ENCODE measurements around the gene TSNAXIP1. TPM values are rescaled to one million over a fixed set of nuclear protein-coding genes. Genes with fewer than 3 reads are reported as not detected.

Gene TSNAXIP1
- total and polyA plus RNA-seq, 2 experiments from 2014 or later: 0.97 to 2.4 TPM

DNA sequence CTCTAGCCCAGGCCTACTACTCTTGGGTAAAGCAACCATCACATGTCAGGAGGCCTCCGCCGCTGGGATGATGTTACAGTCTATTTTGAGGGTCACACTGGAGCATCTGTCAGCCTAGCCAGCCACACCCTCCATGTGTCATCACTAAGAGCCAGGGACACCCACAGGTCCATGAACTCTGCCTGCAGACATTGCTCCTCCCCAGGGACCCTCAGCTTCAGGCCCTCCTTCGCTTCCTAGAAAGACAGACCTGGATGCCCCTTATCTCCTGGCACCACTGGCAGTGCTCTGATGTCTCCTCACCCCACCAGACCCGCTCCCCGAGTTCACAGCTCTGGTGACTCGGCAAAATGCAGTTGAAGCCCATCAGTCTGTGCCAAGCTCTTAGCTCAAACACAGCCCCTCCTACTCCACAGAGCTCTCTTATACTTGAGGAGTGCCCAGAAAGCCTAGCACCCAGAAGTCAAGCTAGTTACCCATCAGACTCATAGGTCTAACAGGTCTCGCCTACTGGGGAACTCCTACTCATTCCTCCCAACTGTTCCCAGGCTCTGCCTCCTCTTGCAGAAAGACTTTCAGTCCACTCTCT is 6.3 kb upstream of the TSNAXIP1 start:
- DNase-seq (ENCODE audit: low spot score) (no peak), ATAC-seq (no peak)
- Histone ChIP-seq H3K27ac (ENCODE audit: low read depth) (no peak overlapping the region), H3K27me3 (ENCODE audit: insufficient read depth) (no peaks in the 10 kb centered on the region), H3K4me3 (no peak overlapping the region), H3F3A (replicated peaks; ENCODE audit: low read depth) (no peaks in the 10 kb centered on the region), H3K79me2 (replicated peaks; ENCODE audit: insufficient read depth) (peaks cover 55% of the 10 kb centered on the region), H2AFZ (no peak overlapping the region), H3K4me2 (no peak overlapping the region), H4K20me1 (replicated peaks; ENCODE audit: insufficient read depth) (peaks cover 24% of the 10 kb centered on the region; the same call in 1 of the 2 replicates), H3K4me1 (ENCODE audit: insufficient read depth) (peaks cover 5% of the 10 kb centered on the region), H3K9me2 (ENCODE audit: insufficient read depth) (no peaks in the 10 kb centered on the region), H3K36me3 (ENCODE audit: insufficient read depth) (peaks cover 7% of the 10 kb centered on the region; the same call in 1 of the 2 replicates)
- H3K9me3 Mint-ChIP-seq: no peaks in the 10 kb centered on the region
- H3K27me3 Mint-ChIP-seq (ENCODE audit: insufficient read depth, low read depth, poor library complexity): no peaks in the 10 kb centered on the region
- TF ChIP-seq JUNB (IDR thresholded peaks at IDR 0.05; ENCODE audit: unreplicated experiment): no peak
- no peak for TF ChIP-seq NANOG (IDR thresholded peaks at IDR 0.05; ENCODE audit: borderline replicate concordance)
- TF ChIP-seq, protein P1, sequence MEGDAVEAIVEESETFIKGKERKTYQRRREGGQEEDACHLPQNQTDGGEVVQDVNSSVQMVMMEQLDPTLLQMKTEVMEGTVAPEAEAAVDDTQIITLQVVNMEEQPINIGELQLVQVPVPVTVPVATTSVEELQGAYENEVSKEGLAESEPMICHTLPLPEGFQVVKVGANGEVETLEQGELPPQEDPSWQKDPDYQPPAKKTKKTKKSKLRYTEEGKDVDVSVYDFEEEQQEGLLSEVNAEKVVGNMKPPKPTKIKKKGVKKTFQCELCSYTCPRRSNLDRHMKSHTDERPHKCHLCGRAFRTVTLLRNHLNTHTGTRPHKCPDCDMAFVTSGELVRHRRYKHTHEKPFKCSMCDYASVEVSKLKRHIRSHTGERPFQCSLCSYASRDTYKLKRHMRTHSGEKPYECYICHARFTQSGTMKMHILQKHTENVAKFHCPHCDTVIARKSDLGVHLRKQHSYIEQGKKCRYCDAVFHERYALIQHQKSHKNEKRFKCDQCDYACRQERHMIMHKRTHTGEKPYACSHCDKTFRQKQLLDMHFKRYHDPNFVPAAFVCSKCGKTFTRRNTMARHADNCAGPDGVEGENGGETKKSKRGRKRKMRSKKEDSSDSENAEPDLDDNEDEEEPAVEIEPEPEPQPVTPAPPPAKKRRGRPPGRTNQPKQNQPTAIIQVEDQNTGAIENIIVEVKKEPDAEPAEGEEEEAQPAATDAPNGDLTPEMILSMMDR (conservative IDR thresholded peaks at IDR 0.05; ENCODE audit: low read depth in 2 of 2): no peak
- TF ChIP-seq, protein P2, sequence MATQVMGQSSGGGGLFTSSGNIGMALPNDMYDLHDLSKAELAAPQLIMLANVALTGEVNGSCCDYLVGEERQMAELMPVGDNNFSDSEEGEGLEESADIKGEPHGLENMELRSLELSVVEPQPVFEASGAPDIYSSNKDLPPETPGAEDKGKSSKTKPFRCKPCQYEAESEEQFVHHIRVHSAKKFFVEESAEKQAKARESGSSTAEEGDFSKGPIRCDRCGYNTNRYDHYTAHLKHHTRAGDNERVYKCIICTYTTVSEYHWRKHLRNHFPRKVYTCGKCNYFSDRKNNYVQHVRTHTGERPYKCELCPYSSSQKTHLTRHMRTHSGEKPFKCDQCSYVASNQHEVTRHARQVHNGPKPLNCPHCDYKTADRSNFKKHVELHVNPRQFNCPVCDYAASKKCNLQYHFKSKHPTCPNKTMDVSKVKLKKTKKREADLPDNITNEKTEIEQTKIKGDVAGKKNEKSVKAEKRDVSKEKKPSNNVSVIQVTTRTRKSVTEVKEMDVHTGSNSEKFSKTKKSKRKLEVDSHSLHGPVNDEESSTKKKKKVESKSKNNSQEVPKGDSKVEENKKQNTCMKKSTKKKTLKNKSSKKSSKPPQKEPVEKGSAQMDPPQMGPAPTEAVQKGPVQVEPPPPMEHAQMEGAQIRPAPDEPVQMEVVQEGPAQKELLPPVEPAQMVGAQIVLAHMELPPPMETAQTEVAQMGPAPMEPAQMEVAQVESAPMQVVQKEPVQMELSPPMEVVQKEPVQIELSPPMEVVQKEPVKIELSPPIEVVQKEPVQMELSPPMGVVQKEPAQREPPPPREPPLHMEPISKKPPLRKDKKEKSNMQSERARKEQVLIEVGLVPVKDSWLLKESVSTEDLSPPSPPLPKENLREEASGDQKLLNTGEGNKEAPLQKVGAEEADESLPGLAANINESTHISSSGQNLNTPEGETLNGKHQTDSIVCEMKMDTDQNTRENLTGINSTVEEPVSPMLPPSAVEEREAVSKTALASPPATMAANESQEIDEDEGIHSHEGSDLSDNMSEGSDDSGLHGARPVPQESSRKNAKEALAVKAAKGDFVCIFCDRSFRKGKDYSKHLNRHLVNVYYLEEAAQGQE (IDR thresholded peaks at IDR 0.05; ENCODE audit: unreplicated experiment): no peak
- TF ChIP-seq EZH2phosphoT487 (IDR thresholded peaks at IDR 0.05; ENCODE audit: unreplicated experiment): no peak
- TF ChIP-seq, protein P3, sequence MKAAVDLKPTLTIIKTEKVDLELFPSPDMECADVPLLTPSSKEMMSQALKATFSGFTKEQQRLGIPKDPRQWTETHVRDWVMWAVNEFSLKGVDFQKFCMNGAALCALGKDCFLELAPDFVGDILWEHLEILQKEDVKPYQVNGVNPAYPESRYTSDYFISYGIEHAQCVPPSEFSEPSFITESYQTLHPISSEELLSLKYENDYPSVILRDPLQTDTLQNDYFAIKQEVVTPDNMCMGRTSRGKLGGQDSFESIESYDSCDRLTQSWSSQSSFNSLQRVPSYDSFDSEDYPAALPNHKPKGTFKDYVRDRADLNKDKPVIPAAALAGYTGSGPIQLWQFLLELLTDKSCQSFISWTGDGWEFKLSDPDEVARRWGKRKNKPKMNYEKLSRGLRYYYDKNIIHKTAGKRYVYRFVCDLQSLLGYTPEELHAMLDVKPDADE (IDR thresholded peaks at IDR 0.05): no peak
- no peak for TF ChIP-seq CREB1 (CRISPR knock-in tag; IDR thresholded peaks at IDR 0.05; ENCODE audit: low read depth)
- no peak for TF ChIP-seq ZNF331 (CRISPR knock-in tag; IDR thresholded peaks at IDR 0.05; ENCODE audit: low read depth)
- TF ChIP-seq STAT1 (IDR thresholded peaks at IDR 0.05; ENCODE audit: unreplicated experiment): no peak
- TF ChIP-seq POLR2AphosphoS5 (IDR thresholded peaks at IDR 0.05; ENCODE audit: low read depth): no peak
- no peak for TF ChIP-seq ZNF114 (CRISPR knock-in tag; IDR thresholded peaks at IDR 0.05)
- TF ChIP-seq, protein P4, sequence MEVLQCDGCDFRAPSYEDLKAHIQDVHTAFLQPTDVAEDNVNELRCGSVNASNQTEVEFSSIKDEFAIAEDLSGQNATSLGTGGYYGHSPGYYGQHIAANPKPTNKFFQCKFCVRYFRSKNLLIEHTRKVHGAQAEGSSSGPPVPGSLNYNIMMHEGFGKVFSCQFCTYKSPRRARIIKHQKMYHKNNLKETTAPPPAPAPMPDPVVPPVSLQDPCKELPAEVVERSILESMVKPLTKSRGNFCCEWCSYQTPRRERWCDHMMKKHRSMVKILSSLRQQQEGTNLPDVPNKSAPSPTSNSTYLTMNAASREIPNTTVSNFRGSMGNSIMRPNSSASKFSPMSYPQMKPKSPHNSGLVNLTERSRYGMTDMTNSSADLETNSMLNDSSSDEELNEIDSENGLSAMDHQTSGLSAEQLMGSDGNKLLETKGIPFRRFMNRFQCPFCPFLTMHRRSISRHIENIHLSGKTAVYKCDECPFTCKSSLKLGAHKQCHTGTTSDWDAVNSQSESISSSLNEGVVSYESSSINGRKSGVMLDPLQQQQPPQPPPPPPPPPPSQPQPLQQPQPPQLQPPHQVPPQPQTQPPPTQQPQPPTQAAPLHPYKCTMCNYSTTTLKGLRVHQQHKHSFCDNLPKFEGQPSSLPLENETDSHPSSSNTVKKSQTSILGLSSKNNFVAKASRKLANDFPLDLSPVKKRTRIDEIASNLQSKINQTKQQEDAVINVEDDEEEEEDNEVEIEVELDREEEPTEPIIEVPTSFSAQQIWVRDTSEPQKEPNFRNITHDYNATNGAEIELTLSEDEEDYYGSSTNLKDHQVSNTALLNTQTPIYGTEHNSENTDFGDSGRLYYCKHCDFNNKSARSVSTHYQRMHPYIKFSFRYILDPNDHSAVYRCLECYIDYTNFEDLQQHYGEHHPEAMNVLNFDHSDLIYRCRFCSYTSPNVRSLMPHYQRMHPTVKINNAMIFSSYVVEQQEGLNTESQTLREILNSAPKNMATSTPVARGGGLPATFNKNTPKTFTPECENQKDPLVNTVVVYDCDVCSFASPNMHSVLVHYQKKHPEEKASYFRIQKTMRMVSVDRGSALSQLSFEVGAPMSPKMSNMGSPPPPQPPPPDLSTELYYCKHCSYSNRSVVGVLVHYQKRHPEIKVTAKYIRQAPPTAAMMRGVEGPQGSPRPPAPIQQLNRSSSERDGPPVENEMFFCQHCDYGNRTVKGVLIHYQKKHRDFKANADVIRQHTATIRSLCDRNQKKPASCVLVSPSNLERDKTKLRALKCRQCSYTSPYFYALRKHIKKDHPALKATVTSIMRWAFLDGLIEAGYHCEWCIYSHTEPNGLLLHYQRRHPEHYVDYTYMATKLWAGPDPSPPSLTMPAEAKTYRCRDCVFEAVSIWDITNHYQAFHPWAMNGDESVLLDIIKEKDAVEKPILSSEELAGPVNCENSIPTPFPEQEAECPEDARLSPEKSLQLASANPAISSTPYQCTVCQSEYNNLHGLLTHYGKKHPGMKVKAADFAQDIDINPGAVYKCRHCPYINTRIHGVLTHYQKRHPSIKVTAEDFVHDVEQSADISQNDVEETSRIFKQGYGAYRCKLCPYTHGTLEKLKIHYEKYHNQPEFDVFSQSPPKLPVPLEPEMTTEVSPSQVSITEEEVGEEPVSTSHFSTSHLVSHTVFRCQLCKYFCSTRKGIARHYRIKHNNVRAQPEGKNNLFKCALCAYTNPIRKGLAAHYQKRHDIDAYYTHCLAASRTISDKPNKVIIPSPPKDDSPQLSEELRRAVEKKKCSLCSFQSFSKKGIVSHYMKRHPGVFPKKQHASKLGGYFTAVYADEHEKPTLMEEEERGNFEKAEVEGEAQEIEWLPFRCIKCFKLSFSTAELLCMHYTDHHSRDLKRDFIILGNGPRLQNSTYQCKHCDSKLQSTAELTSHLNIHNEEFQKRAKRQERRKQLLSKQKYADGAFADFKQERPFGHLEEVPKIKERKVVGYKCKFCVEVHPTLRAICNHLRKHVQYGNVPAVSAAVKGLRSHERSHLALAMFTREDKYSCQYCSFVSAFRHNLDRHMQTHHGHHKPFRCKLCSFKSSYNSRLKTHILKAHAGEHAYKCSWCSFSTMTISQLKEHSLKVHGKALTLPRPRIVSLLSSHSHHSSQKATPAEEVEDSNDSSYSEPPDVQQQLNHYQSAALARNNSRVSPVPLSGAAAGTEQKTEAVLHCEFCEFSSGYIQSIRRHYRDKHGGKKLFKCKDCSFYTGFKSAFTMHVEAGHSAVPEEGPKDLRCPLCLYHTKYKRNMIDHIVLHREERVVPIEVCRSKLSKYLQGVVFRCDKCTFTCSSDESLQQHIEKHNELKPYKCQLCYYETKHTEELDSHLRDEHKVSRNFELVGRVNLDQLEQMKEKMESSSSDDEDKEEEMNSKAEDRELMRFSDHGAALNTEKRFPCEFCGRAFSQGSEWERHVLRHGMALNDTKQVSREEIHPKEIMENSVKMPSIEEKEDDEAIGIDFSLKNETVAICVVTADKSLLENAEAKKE (CRISPR knock-in tag; IDR thresholded peaks at IDR 0.05): no peak
- no peak for TF ChIP-seq EZH2 (IDR thresholded peaks at IDR 0.05; ENCODE audit: low read depth, unreplicated experiment)
- peaks cover 7% of the 10 kb centered on the region for H3K4me1 Mint-ChIP-seq
- H3K27ac Mint-ChIP-seq: peak overlapping the region; percentile 94
- H3K36me3 Mint-ChIP-seq (ENCODE audit: low read depth): peaks cover 46% of the 10 kb centered on the region
- no peak overlapping the region for H3K4me3 Mint-ChIP-seq

Data from GM23338 (cell line).